ENCODE results near the gene LIN7B. TPM values are rescaled to one million over a fixed set of nuclear protein-coding genes. Genes with fewer than 3 reads are reported as not detected.

LIN7B gene
- total RNA-seq, 1 experiment from 2014 or later: 4.2 TPM

- Histone ChIP-seq H3K27ac (ENCODE audit: insufficient read length, low read depth, low read length) (no peak overlapping the region), H2BK20ac (ENCODE audit: low read depth, low read length, poor library complexity, severe bottlenecking) (no peak overlapping the region), H3K4ac (ENCODE audit: low read depth, low read length) (no peak overlapping the region), H3K79me1 (ENCODE audit: insufficient read depth, low read depth, low read length, poor library complexity, severe bottlenecking) (no peaks in the 10 kb centered on the region), H3K23ac (ENCODE audit: insufficient read length, low read depth, low read length) (no peak overlapping the region), H3K23me2 (ENCODE audit: insufficient read length, low read depth, low read length, poor library complexity, severe bottlenecking) (peaks cover 3% of the 10 kb centered on the region), H3K4me2 (ENCODE audit: insufficient read depth, insufficient read length, low read length) (peak overlapping the region; percentile 62), H3T11ph (ENCODE audit: low read length) (no peak overlapping the region), H4K5ac (ENCODE audit: insufficient read length, low read depth, low read length) (no peak overlapping the region), H2BK12ac (ENCODE audit: insufficient read length, low read depth, low read length) (no peak overlapping the region), H3K18ac (ENCODE audit: insufficient read length, low read depth, low read length) (no peak overlapping the region), H4K91ac (ENCODE audit: insufficient read length, low read depth, low read length) (no peak overlapping the region), H3K9ac (ENCODE audit: extremely low read depth, insufficient read length, low read length) (no peak overlapping the region), H4K20me1 (ENCODE audit: control insufficient read depth, insufficient read depth, insufficient read length) (no peaks in the 10 kb centered on the region), H3K4me1 (ENCODE audit: insufficient read depth, low read length) (peaks cover 2% of the 10 kb centered on the region; the same call in 1 of the 2 replicates), H3K56ac (ENCODE audit: insufficient read length, low read depth, low read length) (no peak overlapping the region), H3K79me2 (ENCODE audit: insufficient read depth, low read length) (no peaks in the 10 kb centered on the region), H3K14ac (ENCODE audit: insufficient read depth, low read length) (no peak overlapping the region), H3K27me3 (ENCODE audit: insufficient read depth, low read length) (peaks cover 33% of the 10 kb centered on the region; the same call in 1 of the 2 replicates), H4K8ac (replicated peaks; ENCODE audit: insufficient read length, low read depth, low read length) (no peak overlapping the region), H2BK5ac (ENCODE audit: insufficient read length, low read length) (no peak overlapping the region), H2AFZ (ENCODE audit: low read length) (no peak overlapping the region), H3K9me3 (ENCODE audit: control insufficient read depth, low read depth, low read length) (no peaks in the 10 kb centered on the region), H2BK120ac (ENCODE audit: low read depth, low read length, poor library complexity, severe bottlenecking) (no peak overlapping the region), H2AK5ac (ENCODE audit: insufficient read length, low read length) (no peak overlapping the region), H2BK15ac (ENCODE audit: low read depth, low read length) (no peak overlapping the region)
- Mint-ChIP-seq H3K4me3 (peak overlapping the region; percentile 19 to 39; a peak in 3 of 5 replicates), H3K9me3 (peaks cover 7 to 14% of the 10 kb centered on the region in 2 experiments; a peak in 4 of 5 replicates), H3K27me3 (ENCODE audit: low read depth) (peaks cover 77% of the 10 kb centered on the region), H3K4me1 (peaks cover 29 to 44% of the 10 kb centered on the region in 2 experiments), H3K36me3 (ENCODE audit: insufficient read depth in 1 of 3, low read depth in 3 of 3) (peaks cover 0 to 4% (median 3%) of the 10 kb centered on the region in 3 experiments; a peak in 3 of 7 replicates), H3K27ac (no peak overlapping the region)
- no peak for TF ChIP-seq CTCF (conservative IDR thresholded peaks at IDR 0.05)
- WGBS (ENCODE audit: extremely low coverage, insufficient read length, low lambda C conversion rate): no CpG with 5 or more reads among the region's 13 CpGs
- no peak for DNase-seq
Observed at GRCh38 chr19:49065905-49066512, 48.2 kb upstream of the LIN7B start.

All from H9 (cell line).